ENCODE measurements around the gene KLHL13. TPM values are rescaled to one million over a fixed set of nuclear protein-coding genes. Genes with fewer than 3 reads are reported as not detected.

The KLHL13 gene
- total RNA-seq, 1 experiment from 2014 or later: 4.2 TPM

DNA sequence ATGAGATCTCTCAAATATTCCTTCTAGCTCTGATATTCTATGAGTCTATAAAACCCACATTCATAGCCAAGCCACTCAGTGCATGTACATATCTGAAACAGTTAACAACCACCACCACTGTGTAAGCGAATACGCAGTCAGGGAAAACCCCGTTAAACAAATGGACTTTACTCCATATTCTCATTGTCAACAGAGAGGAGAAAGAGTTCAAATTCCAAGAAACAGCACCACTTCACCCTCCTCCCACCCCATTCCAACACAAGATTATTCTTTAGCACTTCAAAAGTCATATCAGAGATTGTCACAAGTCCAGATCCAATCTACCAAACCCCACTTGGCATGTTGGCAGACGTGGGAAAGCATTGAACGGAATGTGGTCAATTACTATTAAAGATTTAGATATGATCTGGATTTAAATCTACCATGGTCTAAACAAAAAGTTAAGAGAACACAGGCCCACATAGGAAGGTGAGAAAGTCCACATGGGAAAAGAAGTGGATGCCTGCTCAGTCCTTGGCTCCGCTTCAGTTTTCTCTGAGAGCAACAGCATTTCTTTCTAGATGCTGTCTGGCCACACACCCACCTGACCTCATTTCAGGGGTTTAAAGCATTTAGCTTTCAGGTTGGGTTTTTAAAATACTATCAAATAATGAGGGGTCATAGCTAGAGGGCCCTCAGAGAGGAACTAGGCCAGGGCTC lies 39.8 kb upstream of the KLHL13 start:
- H3K36me3 ChIP-seq (ENCODE audit: control insufficient read depth in 1 of 2, insufficient read depth in 2 of 2, low read length in 2 of 2): no peaks in the 10 kb centered on the region
- H3K9ac ChIP-seq (ENCODE audit: low read length): no peak overlapping the region
- no peaks in the 10 kb centered on the region for H3K9me3 ChIP-seq (ENCODE audit: control insufficient read depth in 1 of 2, insufficient read depth in 1 of 2, low read depth in 1 of 2, low read length in 2 of 2)
- POLR2A ChIA-PET: no interaction called here
- H2AFZ ChIP-seq (ENCODE audit: low read depth, low read length, poor library complexity, severe bottlenecking): no peak overlapping the region
- no peaks in the 10 kb centered on the region for H3K27me3 ChIP-seq (ENCODE audit: insufficient read depth, low read length)
- CTCF ChIA-PET: no interaction called here
- no peaks in the 10 kb centered on the region for H3K9me2 ChIP-seq (ENCODE audit: insufficient read depth)
- ATAC-seq (no peak), DNase-seq (ENCODE audit: low read depth, low spot score) (no peak)
- intact Hi-C loops (cut with micrococcal nuclease): no loop called here
- H3K4me2 ChIP-seq (ENCODE audit: low read length): no peak overlapping the region
- RAD21 ChIA-PET (ENCODE audit: low non-redundant PET in 1 of 2, low total read pairs in 2 of 2, uncharacterized antibody in 2 of 2, unreplicated experiment in 2 of 2): no interaction called here
- no peaks in the 10 kb centered on the region for H3K4me1 ChIP-seq (ENCODE audit: control insufficient read depth in 1 of 2, insufficient read depth in 2 of 2, low read length in 2 of 2)
- no TSS peak for BruUV-seq (replicated peaks)
- no peak overlapping the region for H3K4me3 ChIP-seq (replicated peaks in 1 of 2; ENCODE audit: low read depth in 1 of 2, low read length in 2 of 2)
- H3K27ac ChIP-seq (ENCODE audit: low read depth, low read length): no peak overlapping the region
- TF ChIP-seq SIN3A (IDR thresholded peaks at IDR 0.05; ENCODE audit: low read depth) (no peak), YY1 (IDR thresholded peaks at IDR 0.05; ENCODE audit: extremely low read depth, insufficient replicate concordance, low read depth, low read length) (no peak), TCF7L2 (IDR thresholded peaks at IDR 0.05; ENCODE audit: borderline replicate concordance, extremely low read depth, insufficient read depth, insufficient read length) (no peak), POLR2A (IDR thresholded peaks at IDR 0.05; ENCODE audit: borderline replicate concordance, extremely low read depth, insufficient read depth, insufficient read length) (no peak), SRF (IDR thresholded peaks at IDR 0.05; ENCODE audit: low read depth) (no peak), SP1 (IDR thresholded peaks at IDR 0.05; ENCODE audit: low read depth) (no peak), RAD21 (IDR thresholded peaks at IDR 0.05; ENCODE audit: low read depth) (no peak), ZFX (IDR thresholded peaks at IDR 0.05) (no peak), FOSL1 (IDR thresholded peaks at IDR 0.05; ENCODE audit: low read depth) (no peak), CBX3 (IDR thresholded peaks at IDR 0.05; ENCODE audit: low read depth) (no peak), ELF1 (IDR thresholded peaks at IDR 0.05; ENCODE audit: borderline replicate concordance, low read depth) (no peak), ZNF274 (IDR thresholded peaks at IDR 0.05; ENCODE audit: low read depth, low read length) (no peak), EGR1 (IDR thresholded peaks at IDR 0.05; ENCODE audit: low read depth) (no peak), EZH2 (IDR thresholded peaks at IDR 0.05) (no peak)
- TF ChIP-seq, protein P1, sequence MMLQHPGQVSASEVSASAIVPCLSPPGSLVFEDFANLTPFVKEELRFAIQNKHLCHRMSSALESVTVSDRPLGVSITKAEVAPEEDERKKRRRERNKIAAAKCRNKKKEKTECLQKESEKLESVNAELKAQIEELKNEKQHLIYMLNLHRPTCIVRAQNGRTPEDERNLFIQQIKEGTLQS (IDR thresholded peaks at IDR 0.05): no peak
- TF ChIP-seq, protein P2, sequence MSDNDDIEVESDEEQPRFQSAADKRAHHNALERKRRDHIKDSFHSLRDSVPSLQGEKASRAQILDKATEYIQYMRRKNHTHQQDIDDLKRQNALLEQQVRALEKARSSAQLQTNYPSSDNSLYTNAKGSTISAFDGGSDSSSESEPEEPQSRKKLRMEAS (IDR thresholded peaks at IDR 0.05): no peak
- TF ChIP-seq, protein P3, sequence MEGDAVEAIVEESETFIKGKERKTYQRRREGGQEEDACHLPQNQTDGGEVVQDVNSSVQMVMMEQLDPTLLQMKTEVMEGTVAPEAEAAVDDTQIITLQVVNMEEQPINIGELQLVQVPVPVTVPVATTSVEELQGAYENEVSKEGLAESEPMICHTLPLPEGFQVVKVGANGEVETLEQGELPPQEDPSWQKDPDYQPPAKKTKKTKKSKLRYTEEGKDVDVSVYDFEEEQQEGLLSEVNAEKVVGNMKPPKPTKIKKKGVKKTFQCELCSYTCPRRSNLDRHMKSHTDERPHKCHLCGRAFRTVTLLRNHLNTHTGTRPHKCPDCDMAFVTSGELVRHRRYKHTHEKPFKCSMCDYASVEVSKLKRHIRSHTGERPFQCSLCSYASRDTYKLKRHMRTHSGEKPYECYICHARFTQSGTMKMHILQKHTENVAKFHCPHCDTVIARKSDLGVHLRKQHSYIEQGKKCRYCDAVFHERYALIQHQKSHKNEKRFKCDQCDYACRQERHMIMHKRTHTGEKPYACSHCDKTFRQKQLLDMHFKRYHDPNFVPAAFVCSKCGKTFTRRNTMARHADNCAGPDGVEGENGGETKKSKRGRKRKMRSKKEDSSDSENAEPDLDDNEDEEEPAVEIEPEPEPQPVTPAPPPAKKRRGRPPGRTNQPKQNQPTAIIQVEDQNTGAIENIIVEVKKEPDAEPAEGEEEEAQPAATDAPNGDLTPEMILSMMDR (IDR thresholded peaks at IDR 0.05 in 2 of 3, conservative IDR thresholded peaks at IDR 0.05 in 1 of 3; ENCODE audit: borderline replicate concordance in 1 of 3, insufficient read depth in 1 of 3, low read depth in 2 of 3, low read length in 2 of 3): no peak
- TF ChIP-seq, protein P4, sequence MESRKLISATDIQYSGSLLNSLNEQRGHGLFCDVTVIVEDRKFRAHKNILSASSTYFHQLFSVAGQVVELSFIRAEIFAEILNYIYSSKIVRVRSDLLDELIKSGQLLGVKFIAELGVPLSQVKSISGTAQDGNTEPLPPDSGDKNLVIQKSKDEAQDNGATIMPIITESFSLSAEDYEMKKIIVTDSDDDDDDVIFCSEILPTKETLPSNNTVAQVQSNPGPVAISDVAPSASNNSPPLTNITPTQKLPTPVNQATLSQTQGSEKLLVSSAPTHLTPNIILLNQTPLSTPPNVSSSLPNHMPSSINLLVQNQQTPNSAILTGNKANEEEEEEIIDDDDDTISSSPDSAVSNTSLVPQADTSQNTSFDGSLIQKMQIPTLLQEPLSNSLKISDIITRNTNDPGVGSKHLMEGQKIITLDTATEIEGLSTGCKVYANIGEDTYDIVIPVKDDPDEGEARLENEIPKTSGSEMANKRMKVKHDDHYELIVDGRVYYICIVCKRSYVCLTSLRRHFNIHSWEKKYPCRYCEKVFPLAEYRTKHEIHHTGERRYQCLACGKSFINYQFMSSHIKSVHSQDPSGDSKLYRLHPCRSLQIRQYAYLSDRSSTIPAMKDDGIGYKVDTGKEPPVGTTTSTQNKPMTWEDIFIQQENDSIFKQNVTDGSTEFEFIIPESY (IDR thresholded peaks at IDR 0.05; ENCODE audit: extremely low read depth, insufficient replicate concordance, low read length): no peak
- no peaks in the 10 kb centered on the region for H3K79me2 ChIP-seq (ENCODE audit: insufficient read depth, low read length)
- H4K20me1 ChIP-seq (ENCODE audit: insufficient read depth): no peaks in the 10 kb centered on the region

All from HCT116 (cell line).